Activated CD4-positive, CD25-positive, alpha-beta regulatory T cell treated with anti-CD3 and anti-CD28 coated beads, Interleukin-2, amount 50 U/mL, for 16 hours (primary cell): ENCODE measurements around the gene LINC00632.

Experiments
- DNase-seq: peaks from one replicate; pipeline ENCODE4 v3.0.0-alpha.2; 2020; ENCODE audit warnings: low read depth, low spot score

The LINC00632 gene

GRCh38 chrX:140765043-140765784 is 55.7 kb downstream of the LINC00632 start:
- DNase-seq, result no peak

- no peak for DNase-seq
These were observed 56.6 kb downstream of the LINC00632 start for GRCh38 chrX:140766024-140766611.

GRCh38 chrX:140767646-140768045 is 58.1 kb downstream of the LINC00632 start:
- DNase-seq, result no peak

GRCh38 chrX:140775211-140775610 is 65.7 kb downstream of the LINC00632 start:
- DNase-seq, result no peak

- no peak for DNase-seq
These were observed 66.8 kb downstream of the LINC00632 start for GRCh38 chrX:140776320-140776719.

GRCh38 chrX:140794642-140795041 is 85.1 kb downstream of the LINC00632 start:
- DNase-seq, result no peak

- no peak for DNase-seq
These were observed 89.7 kb downstream of the LINC00632 start for GRCh38 chrX:140799216-140799615.

GRCh38 chrX:140804292-140804691 is 94.7 kb downstream of the LINC00632 start:
- DNase-seq, result no peak

GRCh38 chrX:140815868-140816267 is 106.3 kb downstream of the LINC00632 start:
- no peak for DNase-seq

- DNase-seq, result no peak
These were observed 108.4 kb downstream of the LINC00632 start for GRCh38 chrX:140817943-140818342.

- DNase-seq, result no peak
These were observed 111.7 kb downstream of the LINC00632 start for GRCh38 chrX:140821280-140821679.

- no peak for DNase-seq
These were observed 112.6 kb downstream of the LINC00632 start for GRCh38 chrX:140822184-140822583.

GRCh38 chrX:140822861-140823260 is 113.3 kb downstream of the LINC00632 start:
- no peak for DNase-seq

- DNase-seq, result no peak
These were observed 127.3 kb downstream of the LINC00632 start for GRCh38 chrX:140836874-140837273.
